A549 treated with DMSO at 1 μM for 4 hours (cell line): Measurements from ENCODE around the gene ASTN1. TPM values are rescaled to one million over a fixed set of nuclear protein-coding genes. Genes with fewer than 3 reads are reported as not detected.

ENCODE experiments used
- total RNA-seq: library from RNA; stranded (reverse); fragments of 200-300 nt; extraction: Qiagen RNA extraction; gene quantifications from 5 replicates; pipeline ENCODE4 v1.2.3, GENCODE V29; 2022; ENCODE audit warnings: low read depth

Gene ASTN1
- not detected in 5 replicates for total RNA-seq

DNA sequence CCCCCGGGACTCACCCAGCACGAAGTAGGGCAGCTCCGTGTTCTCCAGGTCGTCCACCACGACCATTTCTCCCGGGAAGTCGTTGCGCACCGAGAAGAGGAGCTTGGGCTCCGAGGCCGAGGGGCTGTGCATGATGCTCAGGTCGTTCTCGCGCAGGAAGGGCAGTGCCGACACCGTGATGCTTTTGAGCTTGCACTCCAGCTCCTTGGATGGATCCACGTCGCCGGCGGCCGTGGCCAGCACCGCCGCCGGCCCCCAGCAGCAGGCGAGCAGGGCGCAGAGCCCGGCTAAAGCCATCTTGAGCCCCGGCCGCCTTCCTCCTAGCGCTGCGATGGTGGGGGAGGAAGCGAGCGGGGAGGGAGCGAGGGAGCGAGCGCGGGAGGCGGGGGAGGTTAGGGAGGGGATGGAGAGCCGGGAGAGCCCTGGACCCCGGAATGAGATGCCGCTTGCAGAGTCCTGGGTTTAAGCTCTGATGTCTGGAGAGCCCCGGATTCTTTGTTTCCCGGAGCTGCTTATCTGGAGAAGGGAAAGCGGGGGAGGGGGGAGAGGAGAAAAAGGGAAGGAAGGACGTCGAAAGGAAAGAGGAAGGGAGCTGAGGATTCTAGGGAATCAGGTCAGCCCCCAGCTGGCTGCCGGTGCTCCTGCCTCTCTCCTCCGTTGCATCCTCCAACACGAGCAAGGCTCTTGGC lies at the start of gene ASTN1:
TSS of gene ASTN1 (minus strand) at position 333 of the 689 bp plus-strand sequence. CDS start at position 297, 36 bp downstream.

DNA sequence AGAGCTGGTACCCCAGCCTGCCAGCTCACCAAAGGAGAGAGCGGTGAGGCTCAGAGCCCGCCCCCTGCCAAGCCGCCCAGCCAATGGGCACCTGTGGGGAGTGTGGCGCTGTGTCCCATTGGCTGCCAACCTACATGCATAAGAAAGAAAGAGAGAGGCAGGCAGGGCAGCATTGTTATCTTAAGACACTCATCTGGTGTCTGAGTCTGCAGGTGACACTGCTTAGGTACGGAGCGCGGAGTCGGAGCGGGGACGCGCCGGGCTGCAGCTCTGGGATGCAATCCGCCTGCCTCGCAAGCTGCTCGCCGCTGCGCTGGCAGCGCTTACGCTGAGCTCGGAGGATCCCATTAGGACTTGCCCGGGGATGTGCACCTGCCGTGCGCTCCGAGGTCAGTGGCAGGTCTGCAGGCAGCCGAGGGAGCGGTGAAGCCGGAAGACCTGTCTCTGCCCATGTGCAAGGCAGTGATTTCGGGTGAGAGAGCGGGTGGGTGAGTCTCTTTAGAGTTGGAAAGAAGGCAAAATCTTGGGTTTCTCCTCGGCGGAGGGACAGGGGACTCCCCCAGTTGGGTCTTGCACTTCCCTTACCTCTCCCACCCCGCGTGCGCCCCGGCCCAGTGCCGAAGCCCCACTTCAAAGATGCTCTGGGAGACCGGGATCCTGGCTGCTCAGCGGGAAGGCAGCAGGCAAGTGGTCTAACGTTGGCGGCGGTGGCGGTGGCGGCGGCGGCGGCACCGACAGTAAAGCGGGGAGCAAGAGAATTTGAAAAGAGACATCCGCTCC lies 6.4 kb upstream of the ASTN1 start, which contains the start of gene BRINP2:
TSS of gene BRINP2 (plus strand) at position 203 of the 780 bp plus-strand sequence. CDS start 58,919 bp downstream, outside the sequence.

Other genes starting within 250 kb of the ASTN1 start
- gene BRINP2, start 6.2 kb upstream of the ASTN1 start, total RNA-seq = 0.06 to 0.20 TPM (median 0.09 TPM) in 5 replicates